GM12801 (cell line): ENCODE measurements around the gene BIRC3.

ENCODE experiments used
- TF ChIP-seq, protein P1 (sequence below): IDR thresholded peaks from one replicate; pipeline ENCODE4 v1.5.1; 2011; ENCODE audit warnings: control low read depth; ENCODE audit not compliant: insufficient read length; ENCODE audit errors: extremely low read depth

Gene BIRC3

DNA sequence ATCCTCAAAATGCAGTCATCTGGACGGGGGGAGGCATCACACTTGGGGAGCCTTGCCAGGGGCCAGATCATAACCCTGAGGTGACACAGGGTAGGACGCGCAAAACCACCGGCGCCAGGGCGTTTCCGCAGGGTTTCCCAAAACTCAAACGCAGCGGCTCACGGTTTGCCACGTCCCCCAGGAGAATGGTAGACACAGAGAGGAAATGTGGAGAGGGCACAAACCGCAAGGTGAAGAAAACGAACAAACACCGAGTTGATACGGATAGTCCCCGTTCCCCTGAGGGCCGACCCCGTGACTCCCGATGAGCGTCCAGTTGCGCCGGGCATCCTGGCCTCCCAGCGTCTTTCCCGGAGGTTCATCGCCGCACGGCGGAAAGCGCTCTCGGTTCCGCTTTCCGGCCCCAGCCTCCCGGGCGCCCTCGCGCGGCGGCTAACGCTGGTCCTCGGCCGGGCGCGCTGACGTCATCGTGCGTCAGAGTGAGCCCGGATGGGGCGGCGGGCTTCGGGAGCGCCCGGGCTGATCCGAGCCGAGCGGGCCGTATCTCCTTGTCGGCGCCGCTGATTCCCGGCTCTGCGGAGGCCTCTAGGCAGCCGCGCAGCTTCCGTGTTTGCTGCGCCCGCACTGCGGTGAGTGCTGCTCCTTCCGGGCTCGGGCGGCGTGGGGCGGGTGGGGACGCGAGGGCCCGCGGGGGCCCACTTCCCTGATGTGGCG lies 29.6 kb downstream of the BIRC3 start, which contains the start of gene BIRC2:
TSS of gene BIRC2 (plus strand) at position 467 of the 714 bp plus-strand sequence. CDS start 2,641 bp downstream, outside the sequence.
- TF ChIP-seq, protein P1, sequence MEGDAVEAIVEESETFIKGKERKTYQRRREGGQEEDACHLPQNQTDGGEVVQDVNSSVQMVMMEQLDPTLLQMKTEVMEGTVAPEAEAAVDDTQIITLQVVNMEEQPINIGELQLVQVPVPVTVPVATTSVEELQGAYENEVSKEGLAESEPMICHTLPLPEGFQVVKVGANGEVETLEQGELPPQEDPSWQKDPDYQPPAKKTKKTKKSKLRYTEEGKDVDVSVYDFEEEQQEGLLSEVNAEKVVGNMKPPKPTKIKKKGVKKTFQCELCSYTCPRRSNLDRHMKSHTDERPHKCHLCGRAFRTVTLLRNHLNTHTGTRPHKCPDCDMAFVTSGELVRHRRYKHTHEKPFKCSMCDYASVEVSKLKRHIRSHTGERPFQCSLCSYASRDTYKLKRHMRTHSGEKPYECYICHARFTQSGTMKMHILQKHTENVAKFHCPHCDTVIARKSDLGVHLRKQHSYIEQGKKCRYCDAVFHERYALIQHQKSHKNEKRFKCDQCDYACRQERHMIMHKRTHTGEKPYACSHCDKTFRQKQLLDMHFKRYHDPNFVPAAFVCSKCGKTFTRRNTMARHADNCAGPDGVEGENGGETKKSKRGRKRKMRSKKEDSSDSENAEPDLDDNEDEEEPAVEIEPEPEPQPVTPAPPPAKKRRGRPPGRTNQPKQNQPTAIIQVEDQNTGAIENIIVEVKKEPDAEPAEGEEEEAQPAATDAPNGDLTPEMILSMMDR: no peak

DNA sequence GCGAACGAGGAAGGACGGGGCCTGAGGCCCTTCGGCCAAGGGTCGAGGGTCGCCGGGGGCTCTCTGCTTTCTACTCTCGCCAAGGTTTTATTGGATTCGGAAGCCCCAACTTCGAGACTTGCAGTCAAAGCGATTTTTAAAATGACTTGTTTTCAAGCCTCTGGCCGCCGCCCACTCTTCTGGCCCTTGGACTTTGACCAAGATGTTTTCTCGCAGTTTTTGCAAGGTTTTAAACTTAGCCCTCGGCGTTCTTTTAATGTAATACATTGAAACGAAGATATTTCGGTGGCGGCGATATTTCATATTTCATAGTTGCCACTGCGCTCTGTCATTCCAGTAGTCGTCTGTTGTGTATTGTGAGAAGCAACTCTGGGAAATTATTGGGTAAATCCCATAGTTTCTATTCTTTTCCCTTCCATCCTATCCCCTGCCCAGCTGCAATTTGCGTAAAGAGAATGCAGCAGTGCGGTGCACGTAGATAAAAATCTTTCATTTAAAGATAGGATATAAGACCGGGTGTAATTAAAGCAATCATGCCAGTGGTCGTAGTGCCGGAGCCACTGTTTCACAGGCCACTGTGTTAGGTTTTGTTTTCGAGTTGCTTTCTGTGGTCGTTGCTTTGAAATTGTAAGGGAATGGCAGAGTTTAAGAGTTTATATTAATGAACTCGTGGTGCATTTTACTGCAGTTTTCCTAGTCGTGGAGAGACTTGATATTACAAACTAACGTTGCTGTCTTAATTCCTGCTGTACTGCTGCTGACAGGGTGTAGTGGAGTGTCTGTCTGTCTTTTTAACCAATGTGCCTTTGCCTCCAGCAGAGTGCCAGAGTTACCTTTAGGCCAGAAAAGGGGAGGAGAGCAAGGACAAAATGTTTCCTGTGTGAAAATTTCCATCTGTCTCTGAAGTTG lies 30.4 kb downstream of the BIRC3 start:
- TF ChIP-seq, protein P1: no peak

DNA sequence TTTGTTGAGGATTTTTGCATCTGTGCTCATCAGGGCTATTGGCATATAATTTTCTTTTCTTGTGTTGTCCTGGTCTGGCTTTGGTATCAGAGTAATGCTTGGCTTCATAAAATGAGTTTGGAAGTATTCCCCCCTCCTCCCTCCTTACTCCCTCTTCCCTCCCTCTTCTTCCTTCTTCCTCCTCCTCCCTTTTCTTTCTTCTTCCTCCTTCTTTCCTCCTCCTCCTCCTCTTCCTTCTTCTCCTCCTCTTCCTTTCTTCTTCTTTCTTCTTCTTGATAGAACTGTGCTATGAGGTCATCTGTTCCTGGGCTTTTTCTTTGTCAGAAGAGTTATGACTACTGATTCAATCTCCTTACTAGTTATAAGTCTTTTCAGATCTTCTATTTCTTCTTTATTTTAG lies 39.8 kb downstream of the BIRC3 start:
- TF ChIP-seq, protein P1: no peak

DNA sequence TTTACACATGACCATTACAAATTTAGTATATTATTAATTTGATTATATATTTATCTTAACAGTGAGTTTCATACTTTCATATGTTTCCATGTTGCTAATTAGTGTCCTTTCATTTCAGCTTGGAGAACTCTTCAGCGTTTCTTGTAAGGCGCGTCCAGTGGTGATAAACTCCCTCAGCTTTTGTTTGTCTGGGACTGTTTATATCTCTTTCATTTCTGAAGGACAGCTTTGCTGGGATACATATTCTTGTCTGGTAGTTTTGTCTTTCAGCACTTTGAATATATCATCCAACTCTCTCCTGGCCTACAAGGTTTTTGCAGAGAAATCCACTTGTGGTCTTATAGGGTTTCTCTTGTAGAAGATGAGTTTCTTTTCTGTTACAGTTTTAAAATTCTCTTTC lies 42.1 kb downstream of the BIRC3 start:
- TF ChIP-seq, protein P1: no peak

DNA sequence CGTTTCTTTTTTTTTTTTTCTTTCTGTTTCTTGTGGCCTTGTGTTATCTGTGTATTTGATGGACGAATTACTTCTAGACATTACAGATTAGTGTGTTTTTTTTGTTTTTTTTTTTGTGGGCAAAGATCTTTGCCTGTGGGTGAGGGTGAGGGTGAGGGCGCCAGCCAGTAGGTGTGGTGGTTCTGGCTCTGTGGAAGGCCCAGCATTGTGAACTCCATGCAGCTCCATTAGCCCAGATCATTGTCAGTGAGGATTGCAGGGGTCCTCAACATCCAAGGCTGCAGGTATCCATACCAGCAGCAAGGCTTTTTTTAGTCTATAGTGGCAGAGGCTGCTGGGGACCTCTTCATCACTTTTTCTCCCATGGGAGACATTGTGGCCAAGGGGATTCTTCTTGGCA lies 43.4 kb downstream of the BIRC3 start:
- TF ChIP-seq, protein P1: no peak

DNA sequence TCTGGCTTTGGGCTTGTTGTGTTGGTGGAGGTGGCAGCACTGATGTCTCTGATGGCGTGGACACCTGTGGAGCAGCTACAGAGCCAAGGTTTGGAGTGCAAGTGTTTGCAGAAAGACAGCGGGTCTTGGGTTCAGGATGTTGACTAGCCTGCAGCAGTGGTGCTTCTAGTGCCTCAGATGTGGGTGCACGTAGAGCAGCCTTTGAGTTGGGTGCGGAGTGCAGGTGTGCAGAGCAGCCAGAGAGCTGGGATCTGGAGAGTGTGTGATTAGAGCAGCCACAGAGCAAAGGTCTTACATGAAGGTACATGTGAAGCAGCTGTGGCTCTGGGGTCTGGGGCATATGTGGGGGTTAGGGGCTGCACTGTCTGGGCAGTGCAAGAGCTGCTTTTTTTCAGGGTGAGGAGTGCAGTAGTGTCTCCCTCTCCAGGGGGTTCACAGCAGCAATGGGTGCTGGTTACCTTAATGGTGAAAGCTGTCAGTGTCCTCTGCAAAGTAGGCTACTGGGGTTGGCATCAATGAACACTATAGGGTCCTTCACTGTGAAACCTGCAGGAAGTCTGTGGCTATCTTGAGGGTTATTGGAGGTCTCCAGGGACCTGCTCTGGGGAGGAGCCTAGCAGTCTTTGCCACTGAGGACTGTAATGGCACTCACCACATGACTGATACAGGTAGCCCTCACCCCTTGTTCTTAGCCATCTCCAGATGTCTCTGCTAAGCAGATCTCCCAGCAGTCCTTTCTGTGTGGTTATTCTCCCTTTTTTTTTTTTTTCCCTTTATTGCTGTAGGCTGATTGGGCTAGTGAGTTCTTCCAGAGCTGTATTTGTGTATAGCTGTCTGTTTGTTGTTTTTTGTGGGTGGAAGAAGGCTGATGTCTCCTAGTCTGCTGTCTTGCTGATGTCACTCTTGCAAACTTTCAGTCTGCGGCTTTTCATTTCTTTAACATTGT lies 44.1 kb downstream of the BIRC3 start:
- TF ChIP-seq, protein P1: no peak

DNA sequence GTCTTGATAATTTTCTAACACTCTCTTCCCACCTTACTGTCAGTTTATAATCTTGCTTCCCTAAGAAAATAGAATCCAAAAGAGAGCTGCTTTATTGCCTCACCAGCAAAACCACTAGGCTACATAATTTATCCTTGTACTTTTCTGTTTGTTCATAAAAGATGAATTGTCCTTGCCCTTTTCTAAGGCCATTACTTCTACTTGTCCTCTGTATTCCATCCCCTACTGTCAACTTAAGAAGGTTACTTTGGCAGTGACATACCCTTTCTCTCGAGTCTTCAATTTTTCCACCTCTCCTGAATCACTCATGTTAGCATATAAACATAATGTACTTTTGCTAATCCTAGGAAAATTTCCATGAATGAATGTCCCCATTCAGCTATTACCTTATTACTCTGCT lies 47.7 kb downstream of the BIRC3 start:
- TF ChIP-seq, protein P1: no peak
